Stimulated activated CD4-positive, alpha-beta T cell treated with anti-CD3 and anti-CD28 coated beads, TNF-alpha, amount 100 ng/mL, for 1 hour (primary cell): ENCODE data around the gene OGFOD1.

Experiments used
- DNase-seq, 3 donors: peaks; one replicate each; pipeline ENCODE4 v3.0.0-alpha.2; 2020; ENCODE audit warnings: low read depth in 3 of 3, low spot score in 1 of 3

Gene OGFOD1

DNA sequence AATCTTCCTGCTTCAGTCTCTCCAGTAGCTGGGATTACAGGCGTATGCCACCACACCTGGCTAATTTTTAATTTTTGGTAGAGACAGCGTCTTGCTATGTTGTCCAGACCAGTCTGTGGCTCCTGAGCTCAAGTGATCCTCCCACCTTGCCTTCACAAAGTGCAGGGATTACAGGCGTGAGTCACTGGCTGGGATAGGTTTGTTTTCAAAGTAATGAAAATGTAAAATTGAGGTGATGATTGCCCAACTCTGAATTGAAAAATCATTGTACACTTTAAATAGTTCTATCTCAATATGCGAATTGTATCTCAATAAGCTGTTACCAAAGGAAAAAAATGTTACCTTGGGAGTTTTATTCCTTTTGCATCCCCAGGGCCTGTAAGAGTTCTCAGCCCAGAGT is 24.8 kb upstream of the OGFOD1 start:
- DNase-seq: no peak

DNA sequence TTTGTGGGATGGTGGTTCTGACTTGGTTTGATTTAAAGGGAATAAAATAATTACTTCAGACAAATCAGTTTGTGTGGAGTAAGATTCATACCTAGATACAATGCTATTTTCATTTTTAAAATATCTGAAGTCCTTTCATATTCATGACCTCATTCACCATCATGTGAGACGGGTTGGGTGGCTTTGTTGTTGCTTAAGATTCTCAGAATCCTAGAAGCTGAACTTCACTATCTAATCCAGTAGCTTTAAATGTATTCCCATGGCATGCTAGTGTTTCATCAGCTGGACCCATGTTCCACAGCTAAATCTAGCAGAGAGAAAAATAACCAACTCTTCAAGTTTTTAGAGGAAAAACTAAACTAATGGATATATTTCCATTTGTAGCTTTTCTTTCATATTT is 23.3 kb upstream of the OGFOD1 start:
- no peak for DNase-seq

DNA sequence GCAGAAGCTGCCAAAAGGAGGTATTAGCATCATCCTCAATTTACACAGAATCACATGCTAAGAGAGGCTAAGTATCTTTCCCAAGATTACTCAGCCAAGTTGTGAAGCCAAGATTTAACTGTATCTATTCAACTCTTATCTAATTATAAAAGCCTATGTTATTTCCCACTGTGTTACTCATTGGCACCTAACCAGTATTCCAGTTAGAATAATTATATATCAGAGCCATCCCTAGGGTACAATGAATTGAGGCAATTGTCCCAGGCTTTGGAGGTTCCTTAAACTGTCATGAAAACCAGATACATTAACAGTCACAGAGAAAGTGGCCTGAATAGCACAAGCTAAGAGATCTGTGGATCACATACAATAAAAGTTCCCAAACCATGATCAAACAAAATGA is 15.1 kb upstream of the OGFOD1 start:
- DNase-seq: no peak

DNA sequence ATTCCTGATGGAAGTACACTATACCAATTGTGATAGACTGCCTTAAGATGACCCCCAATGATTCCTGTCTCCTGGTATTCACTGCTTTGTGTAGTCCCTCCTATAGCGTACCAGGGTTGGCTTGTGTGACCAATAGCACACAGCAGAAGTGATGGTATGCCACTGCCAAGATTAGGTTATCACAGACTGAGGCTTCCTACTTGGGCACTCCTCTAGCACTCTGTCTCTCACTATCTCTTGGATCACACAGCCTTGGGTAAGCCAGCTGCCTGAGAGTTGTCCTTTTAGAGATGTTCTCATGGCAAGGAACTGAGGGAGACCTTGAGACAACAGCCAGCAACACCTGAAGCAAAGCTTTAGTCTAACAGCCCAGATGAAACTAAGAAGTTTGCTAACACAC is 13.3 kb upstream of the OGFOD1 start:
- DNase-seq: no peak

DNA sequence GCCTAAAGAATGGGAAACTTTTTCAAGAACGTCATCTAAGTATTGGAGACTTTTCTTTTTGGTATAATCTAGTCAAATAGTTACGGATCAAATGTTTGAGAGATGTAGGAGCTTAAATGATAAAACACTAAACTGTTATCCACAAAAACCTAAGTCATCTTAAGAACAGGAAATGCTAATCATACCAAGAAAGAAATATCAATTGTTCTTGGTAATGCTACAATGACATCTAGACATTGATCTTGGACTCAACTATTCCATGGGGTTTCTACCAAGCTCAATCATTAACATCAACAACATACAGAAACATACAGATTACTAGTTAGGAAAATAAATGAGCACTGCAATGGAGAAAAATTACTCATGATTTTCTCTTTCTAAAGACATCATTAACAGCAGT is 4.1 kb upstream of the OGFOD1 start:
- no peak for DNase-seq

DNA sequence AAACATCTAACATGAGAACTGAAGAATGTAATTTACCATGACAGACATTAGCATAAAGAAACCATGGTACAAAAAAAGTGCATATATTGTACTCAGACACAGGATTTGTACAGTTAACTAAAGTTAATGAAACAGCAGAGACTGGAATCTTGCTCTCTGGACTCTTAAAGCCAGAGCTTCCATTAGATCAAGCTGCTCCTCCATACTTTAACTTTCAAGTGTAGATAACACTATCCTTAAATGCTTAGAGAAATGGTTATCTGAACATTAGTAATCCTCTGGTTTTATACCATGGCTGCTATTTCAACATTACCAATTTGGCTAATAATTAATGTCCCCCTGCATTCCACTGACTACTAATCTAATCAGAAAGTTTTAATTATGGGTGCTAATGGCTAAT is 3.3 kb upstream of the OGFOD1 start:
- no peak for DNase-seq

DNA sequence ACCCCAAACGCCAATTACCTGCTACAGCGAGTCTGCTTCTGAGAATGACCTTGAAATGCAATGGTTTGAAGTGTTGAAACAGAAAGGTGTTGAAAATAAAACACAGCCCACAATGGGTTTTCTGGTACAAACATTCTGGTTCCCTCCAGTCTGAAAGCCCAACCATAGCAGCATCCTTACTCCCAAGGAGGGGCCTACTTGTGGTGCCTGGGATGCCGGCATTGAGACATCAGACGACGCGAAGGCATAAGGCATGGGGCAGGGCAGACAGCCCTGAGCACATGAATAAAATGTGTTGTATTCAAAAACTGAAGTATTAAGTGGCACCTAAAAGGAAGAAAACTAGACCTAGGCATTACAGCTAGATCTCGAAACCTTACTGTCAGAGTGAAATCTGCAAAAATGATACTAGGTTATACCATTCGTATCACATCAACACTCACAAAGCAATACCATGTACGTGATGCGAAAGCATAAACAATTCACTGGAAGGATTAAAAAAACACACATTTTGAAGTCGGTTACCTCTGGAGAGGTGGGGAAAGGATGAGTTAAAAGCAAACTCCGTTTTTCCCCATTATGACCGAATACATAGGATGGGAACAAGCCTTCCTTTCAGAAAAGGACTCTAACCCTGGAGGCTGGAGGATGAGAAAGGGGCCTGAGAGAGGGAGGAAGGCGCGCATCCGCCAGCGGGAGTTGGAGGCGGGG is 924 bp upstream of the OGFOD1 start:
- no peak for DNase-seq

DNA sequence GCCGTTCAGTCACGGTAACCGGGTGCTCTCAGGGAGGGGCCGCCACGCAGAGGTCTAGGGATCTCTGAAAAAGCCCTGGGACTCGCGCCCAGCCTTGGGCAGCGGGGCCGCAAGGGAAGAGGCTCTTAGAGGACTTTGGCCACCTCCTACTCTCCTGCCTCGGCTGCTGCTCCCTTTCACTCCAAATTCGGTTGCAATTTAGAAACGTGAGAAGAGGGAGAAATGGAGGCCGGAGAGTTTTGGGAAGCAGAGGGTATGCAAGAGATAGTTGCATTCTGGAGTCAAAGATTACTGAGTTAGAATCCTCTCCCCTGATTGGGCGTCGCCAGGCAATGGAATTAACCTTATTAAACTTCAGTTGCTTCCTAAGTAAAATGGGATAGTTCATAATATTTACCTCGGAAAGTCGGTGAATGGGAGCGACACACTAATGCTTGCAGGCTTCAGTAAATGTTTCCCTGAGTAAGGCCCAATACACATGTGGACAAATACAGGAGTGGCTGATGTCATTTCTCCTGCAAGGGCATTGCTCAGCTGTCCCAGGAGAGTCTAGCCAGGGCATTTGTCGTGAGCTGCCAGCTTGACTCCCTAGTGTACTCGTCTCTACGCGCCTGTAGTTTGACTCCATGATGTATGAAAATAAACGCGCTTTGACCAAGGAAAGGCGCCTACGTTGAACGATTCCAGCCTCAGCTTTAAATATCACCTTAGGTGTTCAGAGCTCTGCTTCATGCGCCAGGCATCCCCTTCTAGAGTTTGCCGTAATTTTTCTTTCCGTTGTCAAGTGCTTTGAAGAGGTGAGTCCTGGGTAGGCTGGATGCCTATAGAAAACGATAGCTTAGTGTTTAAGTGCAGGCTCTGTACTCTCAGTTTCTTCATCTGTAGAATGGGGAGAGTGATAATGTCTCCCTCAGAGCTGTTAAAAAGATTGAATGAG is 667 bp downstream of the OGFOD1 start:
- DNase-seq: no peak

DNA sequence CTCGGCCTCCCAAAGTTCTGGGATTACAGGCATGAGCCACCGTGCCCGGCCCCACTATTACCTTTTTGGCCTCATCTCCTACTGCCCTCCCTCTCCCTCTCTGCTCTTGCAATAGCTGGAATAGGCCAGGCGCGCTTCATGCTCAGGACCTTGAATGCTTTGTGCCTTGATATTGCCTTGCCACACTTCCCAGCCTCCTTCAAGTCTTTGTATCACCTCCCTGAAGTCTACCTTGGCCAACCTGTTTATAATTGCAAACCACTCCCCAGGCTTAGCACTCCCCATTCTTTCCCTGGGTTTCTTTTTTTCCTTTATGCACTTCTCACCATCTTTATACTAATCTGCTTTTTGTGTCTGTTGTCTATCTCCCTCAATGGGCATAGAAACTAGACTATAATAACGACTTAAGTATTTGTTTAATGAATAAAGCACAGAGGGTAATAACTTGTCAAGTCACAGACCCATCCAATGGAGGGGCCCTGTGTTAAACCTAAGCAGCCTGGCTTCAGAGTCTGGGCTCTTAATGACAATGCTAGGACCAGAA is 6.6 kb downstream of the OGFOD1 start:
- DNase-seq: no peak

DNA sequence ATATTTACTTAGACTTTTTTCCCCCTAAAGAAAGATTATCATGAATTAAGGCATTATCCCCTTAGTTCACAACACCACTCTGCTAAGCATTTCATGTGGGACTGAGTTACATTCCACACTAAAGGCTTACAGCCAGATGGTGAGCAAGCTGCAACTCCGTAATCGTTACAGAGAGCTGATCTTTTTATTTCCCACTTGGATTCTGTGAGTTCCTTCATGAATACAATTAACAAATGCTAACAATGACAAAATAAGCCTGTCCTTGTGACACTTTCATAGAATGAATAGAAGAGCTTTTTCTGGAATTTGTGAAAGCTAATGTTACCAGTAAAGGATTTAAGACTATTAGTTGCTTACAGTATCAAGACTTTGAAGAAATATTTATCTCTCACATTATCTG is 8.7 kb downstream of the OGFOD1 start:
- no peak for DNase-seq

DNA sequence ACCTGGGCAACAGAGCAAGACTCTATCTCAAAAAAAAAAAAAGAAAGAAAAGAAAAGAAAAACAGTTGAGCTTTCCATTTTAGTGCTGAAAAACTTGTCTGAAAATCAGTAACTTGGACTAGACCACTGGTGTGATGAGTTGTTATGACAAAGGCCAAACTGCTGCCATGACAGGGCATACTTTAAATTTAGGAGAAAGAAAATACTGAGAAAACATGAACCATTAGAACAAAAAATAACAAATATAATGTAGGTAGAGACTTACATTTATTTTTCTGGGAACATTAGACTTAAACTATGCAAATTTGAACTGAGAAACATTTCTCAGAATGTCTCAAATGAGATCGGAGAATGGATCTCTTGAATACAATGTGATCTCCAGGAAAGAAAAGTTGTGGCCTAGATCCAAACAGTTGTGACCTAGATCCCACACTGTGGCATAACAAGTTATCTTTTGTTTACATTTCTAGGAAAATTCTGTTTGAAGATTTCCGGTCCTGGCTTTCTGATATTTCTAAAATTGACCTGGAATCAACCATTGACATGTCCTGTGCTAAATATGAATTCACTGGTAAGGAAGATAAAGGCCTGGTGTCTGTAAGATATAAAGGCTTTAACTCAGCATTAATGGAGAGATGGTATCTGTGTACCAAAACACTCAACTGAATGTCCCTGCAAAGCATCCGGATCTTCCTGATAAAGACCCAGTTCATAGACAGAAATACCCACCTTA is 10.9 kb downstream of the OGFOD1 start:
- no peak for DNase-seq

DNA sequence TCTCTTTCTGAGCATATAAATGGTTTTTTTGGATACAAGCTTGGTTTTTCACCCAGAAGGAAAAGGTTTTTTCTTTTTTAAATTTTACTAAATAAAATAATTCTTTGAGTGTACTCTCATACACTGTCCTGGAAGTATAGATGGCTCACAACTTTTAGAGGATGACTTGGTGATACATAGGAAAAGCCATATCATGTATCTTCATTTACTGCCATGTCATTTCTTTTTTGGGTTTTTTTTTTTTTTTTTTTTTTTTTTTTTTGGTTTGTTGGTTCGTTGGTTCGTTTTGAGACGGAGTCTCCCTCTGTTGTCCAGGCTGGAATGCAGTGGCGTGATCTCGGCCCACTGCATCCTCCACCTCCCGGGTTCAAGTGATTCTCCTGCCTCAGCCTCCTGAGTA is 11.8 kb downstream of the OGFOD1 start:
- no peak for DNase-seq

DNA sequence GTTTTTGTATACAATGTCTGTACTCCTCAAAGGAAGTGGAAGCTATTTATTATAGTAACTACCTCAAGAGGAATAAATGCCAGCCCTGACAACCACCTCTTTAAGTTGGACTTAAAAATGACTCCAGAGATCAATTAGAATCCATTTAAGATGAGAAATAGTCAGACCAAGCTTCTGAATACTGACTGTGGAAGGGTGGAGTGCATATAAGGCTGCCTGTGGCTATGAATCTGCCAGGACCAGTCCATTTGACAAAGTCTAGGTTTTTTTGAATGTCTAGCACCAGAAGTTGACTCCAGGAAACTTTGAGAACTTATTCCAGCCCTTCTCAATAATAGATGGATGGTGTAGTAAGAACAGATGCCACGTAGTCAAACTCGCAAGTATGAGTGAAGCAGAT is 15.0 kb downstream of the OGFOD1 start:
- DNase-seq: no peak

DNA sequence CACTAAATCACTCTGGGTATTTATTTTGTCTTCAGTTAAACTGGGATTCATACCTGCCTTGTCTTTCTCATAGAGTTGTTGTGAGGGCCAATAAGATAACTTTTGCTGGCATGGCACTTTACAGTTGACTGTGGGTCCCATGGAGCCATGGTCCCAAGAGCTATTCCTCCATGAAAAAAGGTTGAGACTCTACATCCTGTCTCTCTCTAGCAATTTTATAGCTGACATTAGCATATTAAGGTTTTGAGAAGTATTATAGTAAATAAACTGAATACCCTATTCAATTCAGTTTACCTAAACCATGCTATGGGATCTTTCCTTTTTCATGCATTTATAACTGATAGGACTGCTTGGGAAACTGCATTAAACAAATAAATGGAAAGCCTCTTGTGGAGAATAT is 17.4 kb downstream of the OGFOD1 start:
- DNase-seq: no peak

DNA sequence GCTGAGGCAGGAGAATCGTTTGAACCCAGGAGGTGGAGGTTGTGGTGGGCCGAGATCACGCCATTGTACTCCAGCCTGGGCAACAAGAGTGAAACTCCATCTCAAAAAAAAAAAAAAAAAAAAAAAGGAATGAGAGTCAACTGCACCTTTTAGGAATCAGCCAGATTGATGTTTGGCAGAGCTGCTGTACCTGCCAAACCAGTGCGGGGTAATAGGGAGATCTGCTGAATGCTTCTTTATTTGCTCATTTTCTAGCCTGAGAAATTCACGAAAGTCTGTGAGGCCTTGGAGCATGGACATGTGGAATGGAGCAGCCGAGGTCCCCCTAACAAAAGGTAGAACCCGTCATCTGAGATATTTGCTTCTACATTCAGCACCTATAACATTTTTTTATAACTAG is 18.4 kb downstream of the OGFOD1 start:
- DNase-seq: no peak

DNA sequence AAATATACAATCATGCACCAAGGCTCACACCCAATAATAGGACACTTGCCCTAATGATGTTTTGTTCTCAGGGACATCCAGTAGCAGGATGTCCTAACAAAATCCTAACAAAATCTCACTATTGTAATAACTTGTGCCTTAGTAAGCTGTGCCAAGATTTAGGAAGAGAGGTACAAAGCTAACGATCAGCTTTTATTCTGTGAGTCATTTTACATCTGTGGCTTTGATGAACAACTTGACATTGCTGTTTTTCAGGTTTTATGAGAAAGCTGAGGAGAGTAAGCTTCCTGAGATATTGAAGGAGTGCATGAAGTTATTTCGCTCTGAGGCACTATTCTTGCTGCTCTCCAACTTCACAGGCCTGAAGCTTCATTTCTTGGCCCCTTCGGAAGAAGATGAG is 18.9 kb downstream of the OGFOD1 start:
- no peak for DNase-seq

DNA sequence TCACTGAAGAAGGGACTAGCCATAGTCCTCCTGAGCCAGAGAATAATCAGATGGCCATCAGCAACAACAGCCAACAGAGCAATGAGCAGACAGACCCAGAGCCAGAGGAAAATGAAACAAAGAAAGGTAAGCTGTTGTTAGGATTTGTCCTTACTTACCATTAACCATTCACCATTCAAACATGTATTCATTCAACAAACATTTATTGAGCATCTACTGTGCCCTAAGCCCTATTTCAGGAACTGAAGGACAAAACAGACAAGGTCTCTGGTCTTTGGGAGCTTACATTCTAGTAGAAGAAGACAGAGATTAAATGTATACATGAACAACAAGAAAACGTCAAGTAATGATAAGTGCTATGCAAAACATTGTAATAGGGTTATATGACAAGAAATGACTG is 19.3 kb downstream of the OGFOD1 start:
- no peak for DNase-seq

DNA sequence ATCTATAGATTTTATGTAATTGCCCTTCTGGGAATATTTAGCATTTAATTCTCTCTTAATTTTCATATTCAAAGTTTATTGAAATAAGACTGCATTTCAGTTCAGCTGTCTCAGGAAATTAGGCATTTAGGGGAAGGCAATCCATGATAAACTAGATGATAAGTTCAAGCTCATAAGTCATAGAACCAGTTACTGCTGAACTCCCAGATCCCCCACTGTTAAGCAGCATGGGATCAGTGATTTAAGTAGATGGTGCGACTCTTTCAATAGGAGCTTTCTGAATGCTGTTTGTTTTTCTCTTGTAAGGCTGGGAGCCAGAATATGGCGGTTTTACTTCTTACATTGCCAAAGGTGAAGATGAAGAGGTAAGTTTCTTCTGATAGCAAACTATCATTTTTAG is 23.8 kb downstream of the OGFOD1 start:
- no peak for DNase-seq

DNA sequence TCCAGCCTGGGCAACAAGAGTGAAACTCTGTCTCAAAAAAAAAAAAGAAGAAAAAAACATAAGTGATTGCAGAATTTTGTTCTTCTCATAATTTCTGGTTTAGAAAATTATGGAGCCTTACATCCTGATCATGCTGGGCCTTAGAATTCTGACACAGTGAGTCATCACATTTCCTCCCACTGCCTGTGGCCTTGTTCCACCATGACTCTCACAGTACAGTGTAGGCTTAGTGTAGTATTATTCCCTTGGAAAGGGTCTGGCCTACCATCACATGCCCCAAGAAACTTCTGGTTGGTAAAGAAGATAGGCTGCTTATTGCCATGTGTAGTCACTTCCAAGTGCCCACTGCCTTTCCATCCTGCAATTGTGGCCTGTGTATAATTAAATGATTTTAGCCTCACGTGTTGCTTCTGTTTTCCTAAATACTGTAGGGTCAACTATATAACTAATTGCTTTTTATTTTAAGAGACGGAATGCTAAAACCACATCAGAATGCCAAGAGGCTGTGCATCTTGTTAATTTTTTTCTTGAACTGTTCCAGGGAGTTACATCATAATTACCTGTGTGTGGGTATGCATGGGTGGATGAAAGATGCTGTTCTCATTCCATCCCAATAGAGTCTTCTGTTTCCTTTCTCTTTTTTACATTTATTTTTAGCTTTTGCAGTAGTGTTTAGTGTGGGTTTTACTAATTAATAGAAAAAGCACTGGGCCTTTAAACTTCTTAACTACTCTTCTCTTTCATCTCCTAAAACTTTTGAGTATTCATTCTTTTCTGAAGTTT is 25.9 kb downstream of the OGFOD1 start:
- DNase-seq: no peak

DNA sequence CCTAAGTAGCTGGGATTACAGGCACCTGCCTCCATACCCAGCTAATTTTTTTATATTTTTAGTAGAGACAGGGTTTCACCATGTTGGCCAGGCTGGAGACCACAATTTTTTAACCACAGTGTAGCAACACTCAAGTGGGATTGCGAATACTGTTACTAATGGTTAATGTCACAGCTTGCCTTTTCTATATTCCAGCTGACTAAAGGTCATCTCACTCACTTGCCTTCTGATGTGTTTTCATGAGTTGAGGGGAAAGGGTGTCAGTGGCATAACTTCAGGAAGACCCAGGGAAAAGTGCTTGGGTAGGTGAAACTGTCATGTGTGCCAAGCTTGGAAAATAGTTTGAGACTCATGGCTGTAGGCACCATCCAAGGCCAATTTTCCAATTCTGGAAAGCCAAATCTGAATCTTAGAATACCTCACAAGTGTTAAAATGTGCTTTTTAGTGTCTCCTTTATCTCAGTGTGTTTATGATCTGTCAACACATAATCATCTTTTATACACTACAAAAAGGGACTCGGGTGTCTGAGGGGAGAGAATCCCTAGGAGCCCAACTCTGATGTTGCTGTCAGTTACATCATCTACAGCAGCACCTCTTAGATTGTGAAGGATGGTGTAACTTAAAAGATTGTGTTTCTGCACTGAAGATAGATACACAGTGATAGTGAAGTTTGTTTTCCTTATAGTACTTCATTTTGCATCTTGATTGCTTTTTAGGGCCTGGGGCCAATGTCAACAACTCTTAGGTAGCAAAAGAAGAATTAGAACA is 27.1 kb downstream of the OGFOD1 start:
- no peak for DNase-seq
